ENCODE data around the gene EDNRB.
A peak's percentile ranks its signal among the peaks of the same experiment; 100 is the strongest.
"Not testable (repeated sequence)": the region's sequence is repeated elsewhere in the genome, so short reads cannot be mapped to it uniquely, and the experiment has no call there.

The EDNRB gene

GRCh38 chr13:77918391-77919245, at the start of gene EDNRB:
Gene EDNRB (minus strand): TSS chr13:77918831. CDS start chr13:77918573, 258 bp downstream.
- Mint-ChIP-seq H3K36me3 (ENCODE audit: low read depth) (no peaks in the 10 kb centered on the region), H3K9me3 (no peaks in the 10 kb centered on the region), H3K4me1 (ENCODE audit: low read depth) (peaks cover 1% of the 10 kb centered on the region), H3K27me3 (ENCODE audit: low read depth) (peaks cover 16% of the 10 kb centered on the region), H3K4me3 (peak within 1 kb of the TSS; percentile 47), H3K27ac (no peak within 1 kb of the TSS)

- Mint-ChIP-seq H3K27ac (no peak overlapping the region), H3K27me3 (ENCODE audit: low read depth) (no peaks in the 10 kb centered on the region), H3K4me1 (ENCODE audit: low read depth) (no peaks in the 10 kb centered on the region), H3K4me3 (no peak overlapping the region), H3K9me3 (no peaks in the 10 kb centered on the region), H3K36me3 (ENCODE audit: low read depth) (no peaks in the 10 kb centered on the region)
Measured at GRCh38 chr13:77966671-77967070, 48.0 kb upstream of the EDNRB start.

- H3K27ac Mint-ChIP-seq, result no peak overlapping the region
- H3K9me3 Mint-ChIP-seq, result no peaks in the 10 kb centered on the region
- H3K4me3 Mint-ChIP-seq, result no peak overlapping the region
- H3K36me3 Mint-ChIP-seq (ENCODE audit: low read depth), result no peaks in the 10 kb centered on the region
- no peaks in the 10 kb centered on the region for H3K27me3 Mint-ChIP-seq (ENCODE audit: low read depth)
- no peaks in the 10 kb centered on the region for H3K4me1 Mint-ChIP-seq (ENCODE audit: low read depth)
Measured at GRCh38 chr13:77952737-77953136, 34.1 kb upstream of the EDNRB start.

GRCh38 chr13:77952276-77952675, 33.6 kb upstream of the EDNRB start:
- H3K36me3 Mint-ChIP-seq (ENCODE audit: low read depth), result no peaks in the 10 kb centered on the region
- H3K4me3 Mint-ChIP-seq, result no peak overlapping the region
- no peaks in the 10 kb centered on the region for H3K9me3 Mint-ChIP-seq
- H3K4me1 Mint-ChIP-seq (ENCODE audit: low read depth), result no peaks in the 10 kb centered on the region
- H3K27me3 Mint-ChIP-seq (ENCODE audit: low read depth), result no peaks in the 10 kb centered on the region
- no peak overlapping the region for H3K27ac Mint-ChIP-seq

- H3K27me3 Mint-ChIP-seq (ENCODE audit: low read depth), result peaks cover 6% of the 10 kb centered on the region
- no peak overlapping the region for H3K27ac Mint-ChIP-seq
- no peaks in the 10 kb centered on the region for H3K4me1 Mint-ChIP-seq (ENCODE audit: low read depth)
- H3K36me3 Mint-ChIP-seq (ENCODE audit: low read depth), result no peaks in the 10 kb centered on the region
- H3K4me3 Mint-ChIP-seq, result no peak overlapping the region
- no peaks in the 10 kb centered on the region for H3K9me3 Mint-ChIP-seq
Measured at GRCh38 chr13:77946522-77946921, 27.9 kb upstream of the EDNRB start.

- H3K27me3 Mint-ChIP-seq (ENCODE audit: low read depth); H3K9me3 Mint-ChIP-seq; H3K27ac Mint-ChIP-seq; H3K4me1 Mint-ChIP-seq (ENCODE audit: low read depth); H3K4me3 Mint-ChIP-seq; H3K36me3 Mint-ChIP-seq (ENCODE audit: low read depth): not testable (repeated sequence)
Measured at GRCh38 chr13:77935063-77935462, 16.4 kb upstream of the EDNRB start.

GRCh38 chr13:77930430-77930829, 11.8 kb upstream of the EDNRB start:
- Mint-ChIP-seq H3K27me3 (ENCODE audit: low read depth) (peaks cover 5% of the 10 kb centered on the region), H3K9me3 (peaks cover 3% of the 10 kb centered on the region), H3K27ac (no peak overlapping the region), H3K4me3 (no peak overlapping the region), H3K36me3 (ENCODE audit: low read depth) (no peaks in the 10 kb centered on the region), H3K4me1 (ENCODE audit: low read depth) (peaks cover 13% of the 10 kb centered on the region)

- H3K9me3 Mint-ChIP-seq, result peaks cover 3% of the 10 kb centered on the region
- H3K27ac Mint-ChIP-seq, result no peak overlapping the region
- peaks cover 13% of the 10 kb centered on the region for H3K4me1 Mint-ChIP-seq (ENCODE audit: low read depth)
- no peaks in the 10 kb centered on the region for H3K36me3 Mint-ChIP-seq (ENCODE audit: low read depth)
- H3K4me3 Mint-ChIP-seq, result no peak overlapping the region
- peaks cover 9% of the 10 kb centered on the region for H3K27me3 Mint-ChIP-seq (ENCODE audit: low read depth)
Measured at GRCh38 chr13:77928909-77929308, 10.3 kb upstream of the EDNRB start.

GRCh38 chr13:77925616-77926015, 7.0 kb upstream of the EDNRB start:
- Mint-ChIP-seq H3K9me3 (peaks cover 3% of the 10 kb centered on the region), H3K4me1 (ENCODE audit: low read depth) (peaks cover 13% of the 10 kb centered on the region), H3K27me3 (ENCODE audit: low read depth) (peaks cover 15% of the 10 kb centered on the region), H3K4me3 (no peak overlapping the region), H3K27ac (no peak overlapping the region), H3K36me3 (ENCODE audit: low read depth) (no peaks in the 10 kb centered on the region)

GRCh38 chr13:77919921-77920294, 1.3 kb upstream of the EDNRB start:
- Mint-ChIP-seq H3K4me3 (no peak overlapping the region), H3K27ac (no peak overlapping the region), H3K27me3 (ENCODE audit: low read depth) (peaks cover 14% of the 10 kb centered on the region), H3K4me1 (ENCODE audit: low read depth) (peaks cover 1% of the 10 kb centered on the region), H3K9me3 (no peaks in the 10 kb centered on the region), H3K36me3 (ENCODE audit: low read depth) (no peaks in the 10 kb centered on the region)

- no peak overlapping the region for H3K27ac Mint-ChIP-seq
- H3K36me3 Mint-ChIP-seq (ENCODE audit: low read depth), result no peaks in the 10 kb centered on the region
- no peak overlapping the region for H3K4me3 Mint-ChIP-seq
- H3K9me3 Mint-ChIP-seq, result no peaks in the 10 kb centered on the region
- H3K4me1 Mint-ChIP-seq (ENCODE audit: low read depth), result peaks cover 1% of the 10 kb centered on the region
- peaks cover 14% of the 10 kb centered on the region for H3K27me3 Mint-ChIP-seq (ENCODE audit: low read depth)
Measured at GRCh38 chr13:77919246-77919920, 752 bp upstream of the EDNRB start.

GRCh38 chr13:77916488-77916887, 2.1 kb downstream of the EDNRB start:
- Mint-ChIP-seq H3K27ac (no peak overlapping the region), H3K9me3 (no peaks in the 10 kb centered on the region), H3K4me3 (no peak overlapping the region), H3K27me3 (ENCODE audit: low read depth) (peaks cover 12% of the 10 kb centered on the region), H3K36me3 (ENCODE audit: low read depth) (no peaks in the 10 kb centered on the region), H3K4me1 (ENCODE audit: low read depth) (peaks cover 1% of the 10 kb centered on the region)

- no peak overlapping the region for H3K27ac Mint-ChIP-seq
- no peaks in the 10 kb centered on the region for H3K9me3 Mint-ChIP-seq
- peaks cover 13% of the 10 kb centered on the region for H3K27me3 Mint-ChIP-seq (ENCODE audit: low read depth)
- no peaks in the 10 kb centered on the region for H3K36me3 Mint-ChIP-seq (ENCODE audit: low read depth)
- peaks cover 1% of the 10 kb centered on the region for H3K4me1 Mint-ChIP-seq (ENCODE audit: low read depth)
- H3K4me3 Mint-ChIP-seq, result no peak overlapping the region
Measured at GRCh38 chr13:77915686-77916085, 2.9 kb downstream of the EDNRB start.

GRCh38 chr13:77913003-77913402, 5.6 kb downstream of the EDNRB start:
- H3K4me1 Mint-ChIP-seq (ENCODE audit: low read depth), result no peaks in the 10 kb centered on the region
- no peaks in the 10 kb centered on the region for H3K9me3 Mint-ChIP-seq
- H3K27ac Mint-ChIP-seq, result no peak overlapping the region
- no peaks in the 10 kb centered on the region for H3K36me3 Mint-ChIP-seq (ENCODE audit: low read depth)
- peaks cover 13% of the 10 kb centered on the region for H3K27me3 Mint-ChIP-seq (ENCODE audit: low read depth)
- no peak overlapping the region for H3K4me3 Mint-ChIP-seq

- H3K4me3 Mint-ChIP-seq, result no peak overlapping the region
- peaks cover 13% of the 10 kb centered on the region for H3K27me3 Mint-ChIP-seq (ENCODE audit: low read depth)
- no peaks in the 10 kb centered on the region for H3K4me1 Mint-ChIP-seq (ENCODE audit: low read depth)
- H3K9me3 Mint-ChIP-seq, result no peaks in the 10 kb centered on the region
- no peaks in the 10 kb centered on the region for H3K36me3 Mint-ChIP-seq (ENCODE audit: low read depth)
- H3K27ac Mint-ChIP-seq, result no peak overlapping the region
Measured at GRCh38 chr13:77911751-77912150, 6.9 kb downstream of the EDNRB start.

Measured in T-helper 1 cell treated with Interleukin-12 subunit alpha and Interleukin-12 subunit beta and Interleukin-4 antibody, amounts not matched to agents 30 μg/mL and 1 μg/mL, for 36 hours (primary cell).